Smooth muscle cell (in vitro differentiated cells): Measurements from ENCODE around the gene RAB33A. TPM values are rescaled to one million over a fixed set of nuclear protein-coding genes. Genes with fewer than 3 reads are reported as not detected.

ENCODE experiments used
- DNase-seq: peaks from one replicate; lab custom pipeline; 2025; ENCODE audit not compliant: unreplicated experiment; lab: John Stamatoyannopoulos, UW
- H2AFZ ChIP-seq: fragments of 200-600 bp; sonication (generic); 2 replicates; pipeline ENCODE4 v1.6.0; 2016; ENCODE audit warnings: antibody characterized with exemption, low read depth, mild to moderate bottlenecking
- H3F3A ChIP-seq: fragments of 200-600 bp; sonication (generic); 2 replicates; pipeline ENCODE4 v1.6.0; 2017; ENCODE audit warnings: antibody characterized with exemption, low read depth
- H3K27ac ChIP-seq: fragments of 200-600 bp; sonication (generic); 2 replicates; pipeline ENCODE4 v1.5.1; 2016; ENCODE audit warnings: low read depth, mild to moderate bottlenecking
- H3K27me3 ChIP-seq: fragments of 200-600 bp; sonication (generic); 2 replicates; pipeline ENCODE4 v1.6.1; 2016; ENCODE audit warnings: low read depth, mild to moderate bottlenecking
- H3K36me3 ChIP-seq: fragments of 200-600 bp; sonication (generic); 2 replicates; pipeline ENCODE4 v1.5.1; 2016; ENCODE audit warnings: low read depth
- H3K4me1 ChIP-seq: fragments of 200-600 bp; sonication (generic); 2 replicates; pipeline ENCODE4 v1.5.1; 2016; ENCODE audit warnings: low read depth
- H3K4me2 ChIP-seq: fragments of 200-600 bp; sonication (generic); 2 replicates; pipeline ENCODE4 v1.6.0; 2016; ENCODE audit warnings: mild to moderate bottlenecking
- H3K4me3 ChIP-seq: fragments of 200-600 bp; sonication (generic); 2 replicates; pipeline ENCODE4 v1.5.1; 2016; ENCODE audit warnings: mild to moderate bottlenecking
- H3K79me2 ChIP-seq: fragments of 200-600 bp; sonication (generic); 2 replicates; pipeline ENCODE4 v1.6.0; 2016; ENCODE audit warnings: low read depth, mild to moderate bottlenecking
- H3K9ac ChIP-seq: fragments of 200-600 bp; sonication (generic); 2 replicates; pipeline ENCODE4 v1.6.0; 2016; ENCODE audit warnings: low read depth
- H3K9me3 ChIP-seq: fragments of 200-600 bp; sonication (generic); replicated peaks from 2 replicates; pipeline ENCODE4 v1.5.1; 2016; ENCODE audit warnings: low read depth
- H4K20me1 ChIP-seq: fragments of 200-600 bp; sonication (generic); 2 replicates; pipeline ENCODE4 v1.6.0; 2016; ENCODE audit warnings: low read depth
- WGBS: methylation state at CpG from one replicate; pipeline ENCODE4 v1.1.7; 2016; ENCODE audit warnings: low lambda C conversion rate; 5-methylcytosine and 5-hydroxymethylcytosine counted together
- polyA plus RNA-seq: library from polyadenylated mRNA; unstranded; fragments of >200 nt; fragmentation: Nextera tagmentation; extraction: Ambion mirVana; gene quantifications from 2 replicates; pipeline ENCODE4 v1.2.1, GENCODE V29; 2016
- total RNA-seq: library from RNA; depleted of rRNA; stranded (reverse); fragments of >200 nt; gene quantifications from 2 replicates; pipeline ENCODE4 v1.2.3, GENCODE V29; 2014
- TF ChIP-seq, protein P1 (sequence below): fragments of 200-600 bp; sonication (generic); IDR thresholded peaks from 2 replicates; pipeline ENCODE4 v1.5.1; 2017; ENCODE audit warnings: borderline replicate concordance, mild to moderate bottlenecking, antibody characterized with exemption; ENCODE audit not compliant: insufficient read depth, poor library complexity, severe bottlenecking

RAB33A gene
- total and polyA plus RNA-seq, 2 experiments from 2014 or later = 0.58 to 2.6 TPM

DNA sequence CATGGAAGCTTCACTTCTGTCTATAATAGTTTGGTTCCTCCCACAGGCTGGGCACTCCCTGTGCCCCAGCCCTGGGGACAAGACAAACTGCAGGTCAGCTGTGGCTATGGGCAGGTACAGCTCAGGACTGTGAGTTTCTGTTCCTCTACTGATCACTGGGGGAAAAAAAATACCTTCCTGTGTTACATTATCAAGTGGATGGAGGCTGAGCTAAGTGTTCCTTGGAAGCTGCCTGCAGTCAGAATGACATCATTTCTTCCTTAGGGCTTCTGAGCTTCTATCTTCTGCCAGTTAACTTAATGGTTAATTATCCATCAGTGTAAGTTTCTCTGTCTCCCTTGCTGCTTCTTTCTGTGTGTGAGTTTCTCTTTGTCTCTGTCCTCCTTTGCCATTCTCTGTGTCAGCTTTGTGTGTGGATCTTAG lies 4.6 kb downstream of the RAB33A start:
- H3K4me2 ChIP-seq = no peak overlapping the region
- H3K4me3 ChIP-seq = no peak overlapping the region
- peaks cover 5% of the 10 kb centered on the region for H3K4me1 ChIP-seq
- H3F3A ChIP-seq = no peaks in the 10 kb centered on the region
- TF ChIP-seq, protein P1, sequence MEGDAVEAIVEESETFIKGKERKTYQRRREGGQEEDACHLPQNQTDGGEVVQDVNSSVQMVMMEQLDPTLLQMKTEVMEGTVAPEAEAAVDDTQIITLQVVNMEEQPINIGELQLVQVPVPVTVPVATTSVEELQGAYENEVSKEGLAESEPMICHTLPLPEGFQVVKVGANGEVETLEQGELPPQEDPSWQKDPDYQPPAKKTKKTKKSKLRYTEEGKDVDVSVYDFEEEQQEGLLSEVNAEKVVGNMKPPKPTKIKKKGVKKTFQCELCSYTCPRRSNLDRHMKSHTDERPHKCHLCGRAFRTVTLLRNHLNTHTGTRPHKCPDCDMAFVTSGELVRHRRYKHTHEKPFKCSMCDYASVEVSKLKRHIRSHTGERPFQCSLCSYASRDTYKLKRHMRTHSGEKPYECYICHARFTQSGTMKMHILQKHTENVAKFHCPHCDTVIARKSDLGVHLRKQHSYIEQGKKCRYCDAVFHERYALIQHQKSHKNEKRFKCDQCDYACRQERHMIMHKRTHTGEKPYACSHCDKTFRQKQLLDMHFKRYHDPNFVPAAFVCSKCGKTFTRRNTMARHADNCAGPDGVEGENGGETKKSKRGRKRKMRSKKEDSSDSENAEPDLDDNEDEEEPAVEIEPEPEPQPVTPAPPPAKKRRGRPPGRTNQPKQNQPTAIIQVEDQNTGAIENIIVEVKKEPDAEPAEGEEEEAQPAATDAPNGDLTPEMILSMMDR = no peak
- H3K27me3 ChIP-seq = no peaks in the 10 kb centered on the region
- no peaks in the 10 kb centered on the region for H4K20me1 ChIP-seq
- H3K9me3 ChIP-seq = no peaks in the 10 kb centered on the region
- no peak overlapping the region for H3K9ac ChIP-seq
- H3K79me2 ChIP-seq = no peaks in the 10 kb centered on the region
- H3K27ac ChIP-seq = no peak overlapping the region
- H2AFZ ChIP-seq = no peak overlapping the region
- DNase-seq = no peak
- no peaks in the 10 kb centered on the region for H3K36me3 ChIP-seq

DNA sequence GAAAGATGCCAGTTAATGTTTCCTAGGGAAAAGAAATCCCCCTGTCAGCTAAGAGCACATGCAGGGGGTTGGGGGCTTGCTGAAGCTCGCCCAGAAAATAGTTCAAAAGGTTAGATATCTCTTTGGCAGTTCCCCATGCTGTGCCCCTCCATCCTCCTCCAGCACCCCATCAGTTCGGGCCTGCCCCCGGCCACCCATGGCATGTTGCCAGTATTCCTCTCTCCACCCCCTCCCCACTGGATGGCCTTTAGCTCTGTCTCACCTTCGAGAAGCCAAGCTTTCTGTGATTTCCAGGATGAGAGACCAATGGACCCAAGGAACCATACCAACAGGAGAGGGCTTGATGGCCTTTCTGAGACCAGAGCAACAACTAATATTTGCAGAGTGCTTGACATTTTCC lies 5.2 kb downstream of the RAB33A start:
- Histone ChIP-seq H3K9ac (no peak overlapping the region), H3K36me3 (no peaks in the 10 kb centered on the region), H3K4me2 (no peak overlapping the region), H3K79me2 (no peaks in the 10 kb centered on the region), H3K4me3 (no peak overlapping the region), H3K4me1 (peaks cover 5% of the 10 kb centered on the region), H3K27me3 (no peaks in the 10 kb centered on the region), H4K20me1 (no peaks in the 10 kb centered on the region), H2AFZ (no peak overlapping the region), H3K9me3 (no peaks in the 10 kb centered on the region), H3K27ac (no peak overlapping the region), H3F3A (no peaks in the 10 kb centered on the region)
- 70% methylated on average over 4 of the region's 4 CpGs for WGBS
- no peak for DNase-seq
- TF ChIP-seq, protein P1 = no peak

DNA sequence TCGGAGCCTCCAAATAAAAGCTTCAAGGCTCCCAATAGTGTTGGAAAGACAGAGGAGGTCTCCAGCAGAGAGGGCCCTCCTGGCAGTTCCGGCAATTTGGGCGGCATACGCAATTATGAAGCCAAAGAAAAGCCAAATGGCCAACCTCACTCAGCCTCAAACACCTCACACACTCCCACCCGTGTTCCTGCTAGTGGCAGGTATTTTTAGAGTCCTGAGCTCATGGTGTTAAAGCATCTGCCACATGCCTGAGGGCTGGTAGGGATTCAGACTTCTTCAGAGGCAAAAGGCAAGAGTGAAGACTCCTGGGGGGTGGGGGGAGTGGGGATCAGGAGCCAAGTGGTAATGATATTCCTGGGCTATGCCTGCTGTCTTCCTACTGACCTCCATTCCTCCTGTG lies 7.4 kb downstream of the RAB33A start:
- Histone ChIP-seq H3K9ac (no peak overlapping the region), H3K36me3 (no peaks in the 10 kb centered on the region), H3K79me2 (no peaks in the 10 kb centered on the region), H4K20me1 (no peaks in the 10 kb centered on the region), H3K4me1 (no peaks in the 10 kb centered on the region), H3F3A (no peaks in the 10 kb centered on the region), H3K9me3 (no peaks in the 10 kb centered on the region), H2AFZ (no peak overlapping the region), H3K4me3 (no peak overlapping the region), H3K27ac (peak overlapping the region; percentile 17), H3K27me3 (no peaks in the 10 kb centered on the region), H3K4me2 (peak overlapping the region; percentile 39)
- 74% methylated on average over 5 of the region's 5 CpGs for WGBS
- DNase-seq = no peak
- TF ChIP-seq, protein P1 = no peak

DNA sequence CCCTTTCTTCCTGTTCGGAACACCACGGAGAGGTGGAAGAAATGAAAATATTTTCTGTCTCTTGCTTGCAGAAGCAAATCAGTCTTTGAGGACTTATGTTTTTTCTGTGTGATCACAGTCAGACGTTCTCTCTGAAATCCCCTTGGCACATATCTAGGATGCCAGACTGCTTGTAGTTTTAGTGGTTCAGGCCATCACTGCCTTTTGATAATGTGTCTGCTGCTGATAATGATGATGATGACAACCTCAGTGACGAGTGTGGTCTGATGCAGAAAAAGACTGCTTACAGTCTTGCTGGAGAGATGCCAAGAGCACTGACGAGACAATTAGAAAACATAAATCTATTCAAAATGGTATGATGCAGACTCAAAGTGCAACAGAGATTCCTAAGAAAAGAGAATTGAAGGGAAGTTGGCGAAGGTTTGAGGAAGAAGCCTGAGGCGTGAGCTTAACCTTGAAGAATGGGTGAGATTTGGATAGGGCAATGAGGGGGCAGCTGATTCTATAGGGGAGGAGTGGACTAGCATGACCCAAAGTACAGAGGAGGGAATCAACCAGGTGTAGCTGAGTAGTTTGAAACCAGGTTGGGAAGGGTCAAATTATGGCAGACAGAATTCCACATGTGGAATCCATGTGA lies 7.9 kb downstream of the RAB33A start:
- peak overlapping the region; percentile 39 for H3K4me2 ChIP-seq
- no peaks in the 10 kb centered on the region for H3K79me2 ChIP-seq
- no peak overlapping the region for H3K9ac ChIP-seq
- no peak overlapping the region for H2AFZ ChIP-seq
- WGBS = 58% methylated on average over 7 of the region's 7 CpGs
- H4K20me1 ChIP-seq = no peaks in the 10 kb centered on the region
- H3K27ac ChIP-seq = peak overlapping the region; percentile 17
- H3K4me3 ChIP-seq = no peak overlapping the region
- no peak for DNase-seq
- H3F3A ChIP-seq = no peaks in the 10 kb centered on the region
- TF ChIP-seq, protein P1 = no peak
- H3K9me3 ChIP-seq = no peaks in the 10 kb centered on the region
- H3K36me3 ChIP-seq = no peaks in the 10 kb centered on the region
- no peaks in the 10 kb centered on the region for H3K27me3 ChIP-seq
- H3K4me1 ChIP-seq = no peaks in the 10 kb centered on the region
